K562 (cell line): ENCODE data around the gene GUCA1A. TPM values are rescaled to one million over a fixed set of nuclear protein-coding genes. Genes with fewer than 3 reads are reported as not detected.

Experiments used
- ATF7 ChIP-seq: fragments of 450-650 bp; IDR thresholded peaks from 2 replicates; pipeline ENCODE4 v1.7.1; 2014; ENCODE audit warnings: mild to moderate bottlenecking, moderate library complexity
- CBFA2T2 ChIP-seq: fragments of 450-650 bp; conservative IDR thresholded peaks from 2 replicates; pipeline ENCODE4 v1.6.1; 2017; ENCODE audit warnings: mild to moderate bottlenecking
- CEBPB ChIP-seq: fragments of 450-650 bp; IDR thresholded peaks from 2 replicates; pipeline ENCODE4 v1.6.1; 2016; ENCODE audit warnings: missing genetic modification characterization, missing compliant biosample characterization
- FOXK1 ChIP-seq: sonication (generic); formaldehyde crosslinking; IDR thresholded peaks from 2 replicates; pipeline ENCODE4 v1.8.0; 2022; ENCODE audit warnings: missing genetic modification reagents, mild to moderate bottlenecking, borderline replicate concordance
- MAFK ChIP-seq: IDR thresholded peaks from 2 replicates; pipeline ENCODE4 v1.6.1; 2011; ENCODE audit warnings: low read length, improper control_type of control experiment
- MYC ChIP-seq, 2 experiments: fragments of 250-450 bp in 1 of 2; sonication (Bioruptor Pico) in 1 of 2; IDR thresholded peaks; 2 replicates each; pipeline versions ENCODE4 v1.5.1 to v1.6.1; 2012 to 2021; ENCODE audit warnings: low read depth in 2 of 2, borderline replicate concordance in 1 of 2, improper control_type of control experiment in 1 of 2, low read length in 1 of 2, mild to moderate bottlenecking in 1 of 2, moderate library complexity in 1 of 2
- RAD51 ChIP-seq: fragments of 450-650 bp; IDR thresholded peaks from 2 replicates; pipeline ENCODE4 v1.7.1; 2016; ENCODE audit warnings: low read depth, mild to moderate bottlenecking, borderline replicate concordance
- TSC22D4 ChIP-seq: fragments of 450-650 bp; IDR thresholded peaks from 2 replicates; pipeline ENCODE4 v1.6.1; 2016; ENCODE audit warnings: missing genetic modification characterization, missing biosample characterization, control low read depth
- ZBTB7A ChIP-seq: IDR thresholded peaks from 2 replicates; pipeline ENCODE4 v1.6.1; 2011; ENCODE audit warnings: low read depth, mild to moderate bottlenecking, low read length, moderate library complexity, borderline replicate concordance; ENCODE audit not compliant: control insufficient read depth
- ZNF764 ChIP-seq: fragments of 250-450 bp; sonication (Bioruptor Pico); IDR thresholded peaks from 2 replicates; pipeline ENCODE4 v1.4.0; 2020; ENCODE audit warnings: low read depth, mild to moderate bottlenecking, moderate library complexity
- polyA plus RNA-seq, 8 experiments: library from polyadenylated mRNA; depleted of rRNA in 4 of 8; stranded (reverse) in 5 of 8; unstranded in 3 of 8; fragments of >200 nt; fragmentation: Nextera tagmentation in 2 of 8; fragmentation: Illumina TruSeq in 1 of 8; extraction: Ambion mirVana in 2 of 8; extraction: Trizol in 1 of 8; gene quantifications; 2 replicates each; pipeline versions ENCODE4 v1.2.1 to v1.2.3, GENCODE V29; 2011 to 2014; ENCODE audit warnings: inconsistent platforms in 1 of 8, missing spikeins in 1 of 8
- total RNA-seq, 7 experiments: library from RNA; depleted of rRNA in 6 of 7; stranded (reverse); fragments of >200 nt in 6 of 7; fragmentation: Illumina TruSeq in 2 of 7; extraction: Trizol in 2 of 7; gene quantifications; 2 replicates each; pipeline versions ENCODE4 v1.2.1 to v1.2.3, GENCODE V29; 2011 to 2021; ENCODE audit warnings: low replicate concordance in 1 of 7
- TF ChIP-seq, protein P1 (sequence below): fragments of 250-450 bp; sonication (Bioruptor Pico); IDR thresholded peaks from 2 replicates; pipeline ENCODE4 v1.4.0; 2020; ENCODE audit warnings: mild to moderate bottlenecking, moderate library complexity
- TF ChIP-seq, protein P2 (sequence below), 2 experiments: IDR thresholded peaks in 1 of 2; conservative IDR thresholded peaks in 1 of 2; 2 replicates each; pipeline ENCODE4 v1.6.1; 2016; ENCODE audit warnings: low read depth in 2 of 2, mild to moderate bottlenecking in 1 of 2, missing compliant biosample characterization in 1 of 2, missing genetic modification characterization in 1 of 2, moderate library complexity in 1 of 2
- TF ChIP-seq, protein P3 (sequence below): fragments of 450-650 bp; IDR thresholded peaks from 2 replicates; pipeline ENCODE4 v1.6.1; 2017; ENCODE audit warnings: antibody characterized with exemption, mild to moderate bottlenecking
- TF ChIP-seq, protein P4 (sequence below): fragments of 250-450 bp; sonication (Bioruptor Pico); IDR thresholded peaks from 2 replicates; pipeline ENCODE4 v1.6.1; 2021; ENCODE audit warnings: mild to moderate bottlenecking

GUCA1A gene
- total and polyA plus RNA-seq, 9 of the 15 experiments (the other 6 are each of a cell fraction or from before 2014, with no cell fraction given): not detected

DNA sequence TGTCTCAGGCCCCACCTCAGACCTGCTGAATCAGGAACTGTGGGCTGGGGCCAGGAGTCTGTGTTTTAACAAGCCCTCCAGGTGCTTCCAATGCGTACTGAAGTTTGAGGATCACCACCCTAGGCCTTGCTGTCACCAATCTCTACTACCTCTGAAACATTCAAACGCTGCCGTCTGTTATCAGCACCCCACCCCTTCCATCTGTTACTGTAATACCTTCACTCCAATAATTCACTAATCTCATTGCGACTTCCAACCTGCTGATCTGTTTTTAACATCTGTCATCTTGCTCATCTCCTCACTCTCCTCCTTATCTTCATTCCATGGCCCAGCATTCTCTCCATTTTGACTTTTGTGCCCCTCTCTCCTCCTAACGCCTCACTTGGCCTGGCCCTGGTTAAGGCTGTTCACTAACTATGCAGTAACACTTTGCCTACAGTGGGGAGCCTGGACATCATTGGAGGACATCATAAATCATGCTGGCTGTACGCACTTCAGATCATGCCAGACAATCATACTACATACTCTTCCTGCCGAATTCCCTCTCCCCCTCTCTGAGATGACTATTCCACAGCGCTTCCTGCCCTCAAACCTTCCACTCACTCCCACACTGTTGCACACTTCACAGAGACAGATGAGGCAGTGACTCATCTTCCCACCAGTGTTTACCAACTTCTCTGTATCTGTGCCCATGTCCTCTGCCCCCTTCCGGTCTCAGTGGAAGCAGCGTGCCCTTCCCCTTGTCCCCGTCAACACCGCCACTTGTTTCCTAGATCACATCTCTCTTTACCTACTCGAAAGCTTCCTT, 24.6 kb downstream of the GUCA1A start (continued):
- TF ChIP-seq ZNF764 (CRISPR knock-in tag) (no peak), TSC22D4 (tag) (no peak), MYC (IDR thresholded peaks at IDR 0.05; ENCODE audit: low read depth, low read length) (peak; percentile 59; the same call in 1 of the 2 replicates), MYC (CRISPR knock-in tag; IDR thresholded peaks at IDR 0.05; ENCODE audit: borderline replicate concordance, low read depth) (0 out of 2 replicates have a peak, but pooled peaks have one; percentile 9), CBFA2T2 (peak; percentile 100), MAFK (peak; percentile 3; the same call in 1 of the 2 replicates), ZBTB7A (no peak), CEBPB (tag) (no peak), ATF7 (peak; percentile 77), FOXK1 (0 out of 2 replicates have a peak, but pooled peaks have one; percentile 56), RAD51 (peak; percentile 44; the same call in 1 of the 2 replicates)
- TF ChIP-seq, protein P1, sequence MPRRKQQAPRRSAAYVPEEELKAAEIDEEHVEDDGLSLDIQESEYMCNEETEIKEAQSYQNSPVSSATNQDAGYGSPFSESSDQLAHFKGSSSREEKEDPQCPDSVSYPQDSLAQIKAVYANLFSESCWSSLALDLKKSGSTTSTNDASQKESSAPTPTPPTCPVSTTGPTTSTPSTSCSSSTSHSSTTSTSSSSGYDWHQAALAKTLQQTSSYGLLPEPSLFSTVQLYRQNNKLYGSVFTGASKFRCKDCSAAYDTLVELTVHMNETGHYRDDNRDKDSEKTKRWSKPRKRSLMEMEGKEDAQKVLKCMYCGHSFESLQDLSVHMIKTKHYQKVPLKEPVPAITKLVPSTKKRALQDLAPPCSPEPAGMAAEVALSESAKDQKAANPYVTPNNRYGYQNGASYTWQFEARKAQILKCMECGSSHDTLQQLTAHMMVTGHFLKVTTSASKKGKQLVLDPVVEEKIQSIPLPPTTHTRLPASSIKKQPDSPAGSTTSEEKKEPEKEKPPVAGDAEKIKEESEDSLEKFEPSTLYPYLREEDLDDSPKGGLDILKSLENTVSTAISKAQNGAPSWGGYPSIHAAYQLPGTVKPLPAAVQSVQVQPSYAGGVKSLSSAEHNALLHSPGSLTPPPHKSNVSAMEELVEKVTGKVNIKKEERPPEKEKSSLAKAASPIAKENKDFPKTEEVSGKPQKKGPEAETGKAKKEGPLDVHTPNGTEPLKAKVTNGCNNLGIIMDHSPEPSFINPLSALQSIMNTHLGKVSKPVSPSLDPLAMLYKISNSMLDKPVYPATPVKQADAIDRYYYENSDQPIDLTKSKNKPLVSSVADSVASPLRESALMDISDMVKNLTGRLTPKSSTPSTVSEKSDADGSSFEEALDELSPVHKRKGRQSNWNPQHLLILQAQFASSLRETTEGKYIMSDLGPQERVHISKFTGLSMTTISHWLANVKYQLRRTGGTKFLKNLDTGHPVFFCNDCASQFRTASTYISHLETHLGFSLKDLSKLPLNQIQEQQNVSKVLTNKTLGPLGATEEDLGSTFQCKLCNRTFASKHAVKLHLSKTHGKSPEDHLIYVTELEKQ (CRISPR knock-in tag): no peak
- TF ChIP-seq, protein P2, sequence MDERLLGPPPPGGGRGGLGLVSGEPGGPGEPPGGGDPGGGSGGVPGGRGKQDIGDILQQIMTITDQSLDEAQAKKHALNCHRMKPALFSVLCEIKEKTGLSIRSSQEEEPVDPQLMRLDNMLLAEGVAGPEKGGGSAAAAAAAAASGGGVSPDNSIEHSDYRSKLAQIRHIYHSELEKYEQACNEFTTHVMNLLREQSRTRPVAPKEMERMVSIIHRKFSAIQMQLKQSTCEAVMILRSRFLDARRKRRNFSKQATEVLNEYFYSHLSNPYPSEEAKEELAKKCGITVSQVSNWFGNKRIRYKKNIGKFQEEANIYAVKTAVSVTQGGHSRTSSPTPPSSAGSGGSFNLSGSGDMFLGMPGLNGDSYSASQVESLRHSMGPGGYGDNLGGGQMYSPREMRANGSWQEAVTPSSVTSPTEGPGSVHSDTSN (CRISPR knock-in tag; IDR thresholded peaks at IDR 0.05; ENCODE audit: low read depth): peak; percentile 48
- TF ChIP-seq, protein P2 (tag; conservative IDR thresholded peaks at IDR 0.05; ENCODE audit: low read depth): peak; percentile 96
- TF ChIP-seq, protein P3, sequence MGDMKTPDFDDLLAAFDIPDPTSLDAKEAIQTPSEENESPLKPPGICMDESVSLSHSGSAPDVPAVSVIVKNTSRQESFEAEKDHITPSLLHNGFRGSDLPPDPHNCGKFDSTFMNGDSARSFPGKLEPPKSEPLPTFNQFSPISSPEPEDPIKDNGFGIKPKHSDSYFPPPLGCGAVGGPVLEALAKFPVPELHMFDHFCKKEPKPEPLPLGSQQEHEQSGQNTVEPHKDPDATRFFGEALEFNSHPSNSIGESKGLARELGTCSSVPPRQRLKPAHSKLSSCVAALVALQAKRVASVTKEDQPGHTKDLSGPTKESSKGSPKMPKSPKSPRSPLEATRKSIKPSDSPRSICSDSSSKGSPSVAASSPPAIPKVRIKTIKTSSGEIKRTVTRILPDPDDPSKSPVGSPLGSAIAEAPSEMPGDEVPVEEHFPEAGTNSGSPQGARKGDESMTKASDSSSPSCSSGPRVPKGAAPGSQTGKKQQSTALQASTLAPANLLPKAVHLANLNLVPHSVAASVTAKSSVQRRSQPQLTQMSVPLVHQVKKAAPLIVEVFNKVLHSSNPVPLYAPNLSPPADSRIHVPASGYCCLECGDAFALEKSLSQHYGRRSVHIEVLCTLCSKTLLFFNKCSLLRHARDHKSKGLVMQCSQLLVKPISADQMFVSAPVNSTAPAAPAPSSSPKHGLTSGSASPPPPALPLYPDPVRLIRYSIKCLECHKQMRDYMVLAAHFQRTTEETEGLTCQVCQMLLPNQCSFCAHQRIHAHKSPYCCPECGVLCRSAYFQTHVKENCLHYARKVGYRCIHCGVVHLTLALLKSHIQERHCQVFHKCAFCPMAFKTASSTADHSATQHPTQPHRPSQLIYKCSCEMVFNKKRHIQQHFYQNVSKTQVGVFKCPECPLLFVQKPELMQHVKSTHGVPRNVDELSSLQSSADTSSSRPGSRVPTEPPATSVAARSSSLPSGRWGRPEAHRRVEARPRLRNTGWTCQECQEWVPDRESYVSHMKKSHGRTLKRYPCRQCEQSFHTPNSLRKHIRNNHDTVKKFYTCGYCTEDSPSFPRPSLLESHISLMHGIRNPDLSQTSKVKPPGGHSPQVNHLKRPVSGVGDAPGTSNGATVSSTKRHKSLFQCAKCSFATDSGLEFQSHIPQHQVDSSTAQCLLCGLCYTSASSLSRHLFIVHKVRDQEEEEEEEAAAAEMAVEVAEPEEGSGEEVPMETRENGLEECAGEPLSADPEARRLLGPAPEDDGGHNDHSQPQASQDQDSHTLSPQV: peak; percentile 84
- TF ChIP-seq, protein P4, sequence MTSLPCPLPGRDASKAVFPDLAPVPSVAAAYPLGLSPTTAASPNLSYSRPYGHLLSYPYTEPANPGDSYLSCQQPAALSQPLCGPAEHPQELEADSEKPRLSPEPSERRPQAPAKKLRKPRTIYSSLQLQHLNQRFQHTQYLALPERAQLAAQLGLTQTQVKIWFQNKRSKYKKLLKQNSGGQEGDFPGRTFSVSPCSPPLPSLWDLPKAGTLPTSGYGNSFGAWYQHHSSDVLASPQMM (CRISPR knock-in tag): no peak
